GM12878 (cell line): ENCODE measurements around the gene SYCN.

ENCODE experiments used
- CREB1 ChIP-seq: IDR thresholded peaks from 2 replicates; pipeline ENCODE4 v1.6.1; 2012; ENCODE audit warnings: low read depth, mild to moderate bottlenecking, inconsistent platforms
- CTCF ChIP-seq, 3 experiments: IDR thresholded peaks in 2 of 3; conservative IDR thresholded peaks in 1 of 3; 2 replicates each; pipeline ENCODE4 v1.5.1; 2011; ENCODE audit warnings: low read depth in 3 of 3, low read length in 3 of 3, mild to moderate bottlenecking in 3 of 3, control low read depth in 2 of 3, moderate library complexity in 2 of 3, inconsistent platforms in 1 of 3, mixed read lengths in 1 of 3; ENCODE audit not compliant: control insufficient read depth in 2 of 3, insufficient read depth in 1 of 3; ENCODE audit errors: extremely low read depth in 1 of 3
- EZH2 ChIP-seq: IDR thresholded peaks from 2 replicates; pipeline ENCODE4 v1.6.1; 2012; ENCODE audit warnings: low read depth, mild to moderate bottlenecking, control low read depth, inconsistent platforms, low read length, borderline replicate concordance; ENCODE audit not compliant: control insufficient read depth
- HDAC2 ChIP-seq: fragments of 200-600 bp; sonication (generic); IDR thresholded peaks from 2 replicates; pipeline ENCODE4 v1.6.1; 2017
- NR2C2 ChIP-seq: IDR thresholded peaks from 2 replicates; pipeline ENCODE4 v1.6.1; 2011; ENCODE audit warnings: borderline replicate concordance, low read depth; ENCODE audit not compliant: control insufficient read depth, insufficient read length
- PBX3 ChIP-seq: IDR thresholded peaks from 2 replicates; pipeline ENCODE4 v1.6.1; 2011; ENCODE audit warnings: mild to moderate bottlenecking, low read depth, low read length, moderate library complexity; ENCODE audit not compliant: insufficient replicate concordance
- POLR2A ChIP-seq: IDR thresholded peaks from 2 replicates; pipeline ENCODE4 v1.6.1; 2011; ENCODE audit warnings: low read depth, mild to moderate bottlenecking, low read length
- POLR2AphosphoS5 ChIP-seq: IDR thresholded peaks from 2 replicates; pipeline ENCODE4 v1.6.1; 2011; ENCODE audit warnings: mild to moderate bottlenecking, low read length, inconsistent platforms
- RELA ChIP-seq: fragments of 450-650 bp; IDR thresholded peaks from 2 replicates; pipeline ENCODE4 v1.8.0; 2014; ENCODE audit warnings: borderline replicate concordance; ENCODE audit not compliant: partially characterized antibody
- SREBF2 ChIP-seq: IDR thresholded peaks from 2 replicates; pipeline ENCODE4 v1.6.1; 2012; ENCODE audit warnings: mild to moderate bottlenecking, low read length
- USF1 ChIP-seq: IDR thresholded peaks from 2 replicates; pipeline ENCODE4 v1.6.1; 2011; ENCODE audit warnings: borderline replicate concordance, low read depth, mild to moderate bottlenecking, moderate library complexity, mixed read lengths, low read length; ENCODE audit not compliant: insufficient read depth; ENCODE audit errors: extremely low read length
- ZBTB33 ChIP-seq: fragments of 450-650 bp; IDR thresholded peaks from 2 replicates; pipeline ENCODE4 v1.6.1; 2017; ENCODE audit warnings: mild to moderate bottlenecking

- TF ChIP-seq HDAC2 = no peak
- TF ChIP-seq EZH2 = no peak
- no peak for TF ChIP-seq SREBF2
- no peak for TF ChIP-seq CREB1
- no peak for TF ChIP-seq PBX3
- no peak for TF ChIP-seq RELA
- TF ChIP-seq POLR2A = no peak
- TF ChIP-seq CTCF (IDR thresholded peaks at IDR 0.05 in 2 of 3, conservative IDR thresholded peaks at IDR 0.05 in 1 of 3; ENCODE audit: control insufficient read depth in 2 of 3, extremely low read depth in 1 of 3, insufficient read depth in 1 of 3, low read depth in 3 of 3, low read length in 3 of 3) = no peak
- TF ChIP-seq POLR2AphosphoS5 = no peak
- no peak for TF ChIP-seq USF1
- no peak for TF ChIP-seq ZBTB33
- TF ChIP-seq NR2C2 = no peak
Measured at GRCh38 chr19:39193803-39194202, 10.3 kb downstream of the SYCN start.
